Measurements from ENCODE around the gene FKTN. TPM values are rescaled to one million over a fixed set of nuclear protein-coding genes. Genes with fewer than 3 reads are reported as not detected.

Gene FKTN
- total RNA-seq, 1 experiment from 2014 or later = 10.8 TPM

DNA sequence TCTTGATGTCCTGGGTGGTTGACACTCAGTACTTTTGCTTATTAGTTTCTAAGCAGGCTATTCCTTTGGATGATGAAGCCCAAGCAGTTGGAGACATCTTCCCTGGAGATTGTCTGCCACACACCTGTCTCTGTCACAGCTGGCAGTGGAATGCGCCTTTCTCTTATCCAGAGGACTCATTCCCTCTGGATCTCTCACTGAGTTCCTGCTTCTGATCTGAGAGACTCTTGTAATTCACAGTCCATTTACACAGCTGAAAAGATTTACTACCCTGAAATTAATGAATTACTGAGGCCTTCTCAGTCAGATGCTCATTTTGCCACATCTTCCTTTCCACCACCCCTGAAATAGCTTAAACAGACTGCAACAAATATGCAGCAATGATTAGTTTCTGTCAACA lies 120.2 kb downstream of the FKTN start (continued):
- TF ChIP-seq ZNF317 (CRISPR knock-in tag; IDR thresholded peaks at IDR 0.05; ENCODE audit: borderline replicate concordance, low read depth) = no peak
- TF ChIP-seq, protein P1, sequence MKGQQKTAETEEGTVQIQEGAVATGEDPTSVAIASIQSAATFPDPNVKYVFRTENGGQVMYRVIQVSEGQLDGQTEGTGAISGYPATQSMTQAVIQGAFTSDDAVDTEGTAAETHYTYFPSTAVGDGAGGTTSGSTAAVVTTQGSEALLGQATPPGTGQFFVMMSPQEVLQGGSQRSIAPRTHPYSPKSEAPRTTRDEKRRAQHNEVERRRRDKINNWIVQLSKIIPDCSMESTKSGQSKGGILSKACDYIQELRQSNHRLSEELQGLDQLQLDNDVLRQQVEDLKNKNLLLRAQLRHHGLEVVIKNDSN (CRISPR knock-in tag; IDR thresholded peaks at IDR 0.05) = no peak
- TF ChIP-seq CBFB (CRISPR knock-in tag; IDR thresholded peaks at IDR 0.05; ENCODE audit: low read depth) = no peak
- TF ChIP-seq ZNF416 (CRISPR knock-in tag; IDR thresholded peaks at IDR 0.05) = no peak
- no peak for TF ChIP-seq TP53 (CRISPR knock-in tag; IDR thresholded peaks at IDR 0.05)

DNA sequence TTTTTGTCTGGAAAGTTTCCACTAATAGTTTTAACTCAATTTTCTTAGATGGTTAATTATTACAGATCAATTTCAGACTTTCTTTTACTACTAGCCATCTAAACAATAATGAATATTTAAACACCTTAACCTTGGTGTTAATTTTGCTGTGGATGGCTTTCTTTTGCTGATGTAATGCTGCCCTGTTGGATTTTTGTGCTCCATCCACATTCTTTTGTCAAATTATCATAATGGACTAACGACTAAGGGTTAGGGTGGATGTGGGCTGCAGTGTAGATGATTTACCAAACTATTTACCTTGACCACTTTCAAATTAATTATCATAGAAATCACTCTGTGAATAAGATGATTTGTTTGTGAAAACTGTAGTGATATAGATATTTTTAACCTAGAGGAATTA lies 120.8 kb downstream of the FKTN start:
- Mint-ChIP-seq H3K9me3 (no peaks in the 10 kb centered on the region), H3K27me3 (ENCODE audit: low read depth) (no peaks in the 10 kb centered on the region), H3K4me1 (peaks cover 16% of the 10 kb centered on the region), H3K27ac (no peak overlapping the region), H3K4me3 (no peak overlapping the region), H3K36me3 (no peaks in the 10 kb centered on the region)
- TF ChIP-seq, protein P2, sequence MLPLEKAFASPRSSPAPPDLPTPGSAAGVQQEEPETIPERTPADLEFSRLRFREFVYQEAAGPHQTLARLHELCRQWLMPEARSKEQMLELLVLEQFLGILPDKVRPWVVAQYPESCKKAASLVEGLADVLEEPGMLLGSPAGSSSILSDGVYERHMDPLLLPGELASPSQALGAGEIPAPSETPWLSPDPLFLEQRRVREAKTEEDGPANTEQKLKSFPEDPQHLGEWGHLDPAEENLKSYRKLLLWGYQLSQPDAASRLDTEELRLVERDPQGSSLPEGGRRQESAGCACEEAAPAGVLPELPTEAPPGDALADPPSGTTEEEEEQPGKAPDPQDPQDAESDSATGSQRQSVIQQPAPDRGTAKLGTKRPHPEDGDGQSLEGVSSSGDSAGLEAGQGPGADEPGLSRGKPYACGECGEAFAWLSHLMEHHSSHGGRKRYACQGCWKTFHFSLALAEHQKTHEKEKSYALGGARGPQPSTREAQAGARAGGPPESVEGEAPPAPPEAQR (CRISPR knock-in tag; IDR thresholded peaks at IDR 0.05) = no peak
- TF ChIP-seq, protein P3, sequence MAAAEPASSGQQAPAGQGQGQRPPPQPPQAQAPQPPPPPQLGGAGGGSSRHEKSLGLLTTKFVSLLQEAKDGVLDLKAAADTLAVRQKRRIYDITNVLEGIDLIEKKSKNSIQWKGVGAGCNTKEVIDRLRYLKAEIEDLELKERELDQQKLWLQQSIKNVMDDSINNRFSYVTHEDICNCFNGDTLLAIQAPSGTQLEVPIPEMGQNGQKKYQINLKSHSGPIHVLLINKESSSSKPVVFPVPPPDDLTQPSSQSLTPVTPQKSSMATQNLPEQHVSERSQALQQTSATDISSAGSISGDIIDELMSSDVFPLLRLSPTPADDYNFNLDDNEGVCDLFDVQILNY (CRISPR knock-in tag; IDR thresholded peaks at IDR 0.05) = no peak
- TF ChIP-seq, protein P4, sequence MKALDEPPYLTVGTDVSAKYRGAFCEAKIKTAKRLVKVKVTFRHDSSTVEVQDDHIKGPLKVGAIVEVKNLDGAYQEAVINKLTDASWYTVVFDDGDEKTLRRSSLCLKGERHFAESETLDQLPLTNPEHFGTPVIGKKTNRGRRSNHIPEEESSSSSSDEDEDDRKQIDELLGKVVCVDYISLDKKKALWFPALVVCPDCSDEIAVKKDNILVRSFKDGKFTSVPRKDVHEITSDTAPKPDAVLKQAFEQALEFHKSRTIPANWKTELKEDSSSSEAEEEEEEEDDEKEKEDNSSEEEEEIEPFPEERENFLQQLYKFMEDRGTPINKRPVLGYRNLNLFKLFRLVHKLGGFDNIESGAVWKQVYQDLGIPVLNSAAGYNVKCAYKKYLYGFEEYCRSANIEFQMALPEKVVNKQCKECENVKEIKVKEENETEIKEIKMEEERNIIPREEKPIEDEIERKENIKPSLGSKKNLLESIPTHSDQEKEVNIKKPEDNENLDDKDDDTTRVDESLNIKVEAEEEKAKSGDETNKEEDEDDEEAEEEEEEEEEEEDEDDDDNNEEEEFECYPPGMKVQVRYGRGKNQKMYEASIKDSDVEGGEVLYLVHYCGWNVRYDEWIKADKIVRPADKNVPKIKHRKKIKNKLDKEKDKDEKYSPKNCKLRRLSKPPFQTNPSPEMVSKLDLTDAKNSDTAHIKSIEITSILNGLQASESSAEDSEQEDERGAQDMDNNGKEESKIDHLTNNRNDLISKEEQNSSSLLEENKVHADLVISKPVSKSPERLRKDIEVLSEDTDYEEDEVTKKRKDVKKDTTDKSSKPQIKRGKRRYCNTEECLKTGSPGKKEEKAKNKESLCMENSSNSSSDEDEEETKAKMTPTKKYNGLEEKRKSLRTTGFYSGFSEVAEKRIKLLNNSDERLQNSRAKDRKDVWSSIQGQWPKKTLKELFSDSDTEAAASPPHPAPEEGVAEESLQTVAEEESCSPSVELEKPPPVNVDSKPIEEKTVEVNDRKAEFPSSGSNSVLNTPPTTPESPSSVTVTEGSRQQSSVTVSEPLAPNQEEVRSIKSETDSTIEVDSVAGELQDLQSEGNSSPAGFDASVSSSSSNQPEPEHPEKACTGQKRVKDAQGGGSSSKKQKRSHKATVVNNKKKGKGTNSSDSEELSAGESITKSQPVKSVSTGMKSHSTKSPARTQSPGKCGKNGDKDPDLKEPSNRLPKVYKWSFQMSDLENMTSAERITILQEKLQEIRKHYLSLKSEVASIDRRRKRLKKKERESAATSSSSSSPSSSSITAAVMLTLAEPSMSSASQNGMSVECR (CRISPR knock-in tag; IDR thresholded peaks at IDR 0.05; ENCODE audit: borderline replicate concordance) = no peak
- TF ChIP-seq RORB (CRISPR knock-in tag; IDR thresholded peaks at IDR 0.05) = no peak
- TF ChIP-seq PRRX2 (CRISPR knock-in tag; IDR thresholded peaks at IDR 0.05) = no peak
- no peak for TF ChIP-seq MXD4 (CRISPR knock-in tag; IDR thresholded peaks at IDR 0.05; ENCODE audit: borderline replicate concordance)
- TF ChIP-seq, protein P5, sequence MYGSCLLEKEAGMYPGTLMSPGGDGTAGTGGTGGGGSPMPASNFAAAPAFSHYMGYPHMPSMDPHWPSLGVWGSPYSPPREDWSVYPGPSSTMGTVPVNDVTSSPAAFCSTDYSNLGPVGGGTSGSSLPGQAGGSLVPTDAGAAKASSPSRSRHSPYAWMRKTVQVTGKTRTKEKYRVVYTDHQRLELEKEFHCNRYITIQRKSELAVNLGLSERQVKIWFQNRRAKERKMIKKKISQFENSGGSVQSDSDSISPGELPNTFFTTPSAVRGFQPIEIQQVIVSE (CRISPR knock-in tag; IDR thresholded peaks at IDR 0.05; ENCODE audit: borderline replicate concordance) = no peak
- TF ChIP-seq, protein P6, sequence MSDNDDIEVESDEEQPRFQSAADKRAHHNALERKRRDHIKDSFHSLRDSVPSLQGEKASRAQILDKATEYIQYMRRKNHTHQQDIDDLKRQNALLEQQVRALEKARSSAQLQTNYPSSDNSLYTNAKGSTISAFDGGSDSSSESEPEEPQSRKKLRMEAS (CRISPR knock-in tag; IDR thresholded peaks at IDR 0.05) = no peak
- no peak for TF ChIP-seq FOXP1 (CRISPR knock-in tag; IDR thresholded peaks at IDR 0.05; ENCODE audit: borderline replicate concordance)
- no peak for TF ChIP-seq JAZF1 (CRISPR knock-in tag; IDR thresholded peaks at IDR 0.05)
- TF ChIP-seq NFE2L1 (CRISPR knock-in tag; IDR thresholded peaks at IDR 0.05) = no peak
- DNase-seq (ENCODE audit: low spot score) (no peak), ATAC-seq (no peak)
- POLR2A ChIA-PET = no interaction called here
- CTCF ChIA-PET = interaction anchor here (0.9 to 1.2 kb wide), 2 partner anchors 12 to 15 kb away, joined by 4 to 5 read pairs; partner anchors contain the start of gene TMEM38B

Measured in WTC11 (cell line).